GM12801 (cell line): ENCODE data around the gene NFIB.

ENCODE experiments used
- TF ChIP-seq, protein P1 (sequence below): IDR thresholded peaks from one replicate; pipeline ENCODE4 v1.5.1; 2011; ENCODE audit warnings: control low read depth; ENCODE audit not compliant: insufficient read length; ENCODE audit errors: extremely low read depth

NFIB gene

DNA sequence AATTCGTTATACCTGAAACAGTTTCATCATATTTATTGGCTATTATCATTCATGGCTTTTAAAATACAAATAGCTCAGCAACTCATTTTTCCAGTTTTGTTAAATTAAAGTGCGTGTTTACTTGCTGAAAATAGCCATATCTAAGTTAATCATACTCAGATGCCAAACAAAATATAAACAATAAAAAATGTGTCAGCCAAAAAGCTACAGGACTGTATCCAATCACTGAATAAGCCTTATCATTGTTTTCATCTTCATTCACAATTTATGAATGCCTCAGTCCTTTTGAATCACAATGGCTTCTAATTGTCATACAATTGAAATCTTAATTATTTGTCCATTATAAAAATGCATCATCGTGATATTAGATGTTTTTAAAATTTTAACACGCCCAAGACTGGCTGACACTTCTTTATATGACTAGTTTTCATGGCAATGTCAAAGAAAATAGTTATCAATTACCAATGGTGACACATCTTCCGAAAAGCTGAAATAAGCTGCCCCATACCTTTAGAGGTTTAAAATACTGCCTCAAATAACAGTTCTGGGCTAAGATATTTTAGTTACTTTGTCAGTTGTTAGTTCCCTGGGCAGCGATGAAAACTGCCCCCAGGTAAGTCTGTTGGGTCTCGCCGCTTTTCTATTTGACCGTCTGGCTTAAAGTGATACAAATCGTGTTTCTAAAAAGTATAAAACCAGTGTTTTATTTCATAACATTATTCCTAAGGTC is 1.8 kb downstream of the NFIB start:
- TF ChIP-seq, protein P1, sequence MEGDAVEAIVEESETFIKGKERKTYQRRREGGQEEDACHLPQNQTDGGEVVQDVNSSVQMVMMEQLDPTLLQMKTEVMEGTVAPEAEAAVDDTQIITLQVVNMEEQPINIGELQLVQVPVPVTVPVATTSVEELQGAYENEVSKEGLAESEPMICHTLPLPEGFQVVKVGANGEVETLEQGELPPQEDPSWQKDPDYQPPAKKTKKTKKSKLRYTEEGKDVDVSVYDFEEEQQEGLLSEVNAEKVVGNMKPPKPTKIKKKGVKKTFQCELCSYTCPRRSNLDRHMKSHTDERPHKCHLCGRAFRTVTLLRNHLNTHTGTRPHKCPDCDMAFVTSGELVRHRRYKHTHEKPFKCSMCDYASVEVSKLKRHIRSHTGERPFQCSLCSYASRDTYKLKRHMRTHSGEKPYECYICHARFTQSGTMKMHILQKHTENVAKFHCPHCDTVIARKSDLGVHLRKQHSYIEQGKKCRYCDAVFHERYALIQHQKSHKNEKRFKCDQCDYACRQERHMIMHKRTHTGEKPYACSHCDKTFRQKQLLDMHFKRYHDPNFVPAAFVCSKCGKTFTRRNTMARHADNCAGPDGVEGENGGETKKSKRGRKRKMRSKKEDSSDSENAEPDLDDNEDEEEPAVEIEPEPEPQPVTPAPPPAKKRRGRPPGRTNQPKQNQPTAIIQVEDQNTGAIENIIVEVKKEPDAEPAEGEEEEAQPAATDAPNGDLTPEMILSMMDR = no peak

DNA sequence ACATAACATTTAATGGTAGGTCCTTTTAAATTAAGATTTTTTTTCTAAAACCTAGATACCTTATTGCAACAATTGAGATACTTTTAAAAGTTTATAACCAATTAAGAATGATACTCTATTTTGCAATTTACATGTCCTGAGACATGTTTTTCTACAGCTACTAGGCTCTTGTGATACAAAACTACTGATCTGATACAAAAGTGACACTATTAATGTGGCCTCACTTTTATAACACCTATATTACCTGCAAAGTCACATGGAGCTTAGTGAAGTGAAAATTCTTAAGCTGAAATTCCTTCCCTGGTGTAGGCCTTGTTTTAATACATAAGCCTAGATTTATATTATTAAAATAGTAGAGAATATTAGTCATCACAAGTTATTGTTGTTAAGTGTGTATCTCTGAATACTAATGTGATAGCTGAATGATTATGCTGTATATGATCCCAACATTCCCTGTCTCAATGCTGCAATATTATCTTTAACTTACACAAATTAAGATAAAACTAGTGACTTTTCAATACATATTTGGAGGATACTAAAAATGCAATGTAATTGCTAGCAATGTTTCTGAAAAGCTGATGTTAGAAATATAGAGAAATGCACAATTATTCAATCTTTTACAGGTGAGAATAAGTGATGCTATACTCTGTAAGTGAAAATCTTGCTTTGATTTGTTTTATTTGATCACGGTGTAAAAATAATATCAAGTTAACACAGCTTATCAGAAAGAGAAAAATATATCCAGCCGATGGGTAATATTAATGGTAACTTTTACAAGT is 2.6 kb downstream of the NFIB start:
- TF ChIP-seq, protein P1 = no peak

DNA sequence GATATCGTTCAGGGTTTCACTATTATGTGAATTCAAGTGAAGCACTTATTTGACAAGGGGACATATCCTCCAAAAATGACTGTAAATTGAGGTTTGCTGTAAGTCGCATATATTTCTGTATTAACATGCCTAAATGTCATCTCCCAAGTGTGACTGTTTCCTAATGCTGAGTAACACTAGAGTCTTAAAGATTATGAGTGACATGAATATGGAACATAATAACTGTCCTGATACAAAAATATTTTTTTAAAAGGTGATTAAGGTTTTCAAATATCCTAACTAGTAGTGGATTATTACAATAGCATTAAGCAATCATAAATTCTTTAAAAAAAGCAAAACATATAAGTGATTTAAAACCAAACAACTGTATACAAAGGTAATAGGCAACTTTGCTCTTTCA is 3.6 kb downstream of the NFIB start:
- TF ChIP-seq, protein P1 = no peak

DNA sequence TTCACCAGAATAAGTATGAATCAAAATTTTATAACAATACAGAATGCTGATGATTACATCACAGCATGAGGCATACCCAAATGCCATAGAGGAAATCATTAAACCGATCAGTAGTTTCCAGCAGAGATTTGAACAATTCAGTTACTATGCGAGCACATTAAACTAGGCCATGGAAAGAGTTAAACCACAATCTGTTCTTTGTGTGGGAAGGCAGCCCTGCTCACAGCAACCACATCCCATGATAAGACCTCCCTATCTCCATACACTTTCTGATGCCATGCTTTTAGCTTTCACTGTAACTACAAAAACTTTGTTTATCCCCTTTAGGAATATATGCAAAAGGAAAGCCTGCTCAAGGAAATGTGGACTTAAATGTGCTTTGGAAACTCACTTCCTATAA is 4.5 kb downstream of the NFIB start:
- TF ChIP-seq, protein P1 = no peak

DNA sequence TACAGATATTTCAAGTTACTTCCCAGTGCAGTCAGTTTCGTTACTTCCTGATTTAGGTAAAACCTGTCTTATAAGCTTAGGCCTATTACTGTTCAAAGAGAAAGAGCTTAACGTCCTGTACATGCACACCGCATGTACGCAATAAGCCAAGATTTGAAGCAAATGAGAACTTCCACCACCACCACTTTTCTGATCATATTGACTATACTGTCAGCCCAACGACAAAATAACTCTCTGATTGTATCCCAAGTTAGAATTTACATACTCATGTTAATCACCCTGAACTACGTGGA is 5.1 kb downstream of the NFIB start:
- TF ChIP-seq, protein P1 = no peak

DNA sequence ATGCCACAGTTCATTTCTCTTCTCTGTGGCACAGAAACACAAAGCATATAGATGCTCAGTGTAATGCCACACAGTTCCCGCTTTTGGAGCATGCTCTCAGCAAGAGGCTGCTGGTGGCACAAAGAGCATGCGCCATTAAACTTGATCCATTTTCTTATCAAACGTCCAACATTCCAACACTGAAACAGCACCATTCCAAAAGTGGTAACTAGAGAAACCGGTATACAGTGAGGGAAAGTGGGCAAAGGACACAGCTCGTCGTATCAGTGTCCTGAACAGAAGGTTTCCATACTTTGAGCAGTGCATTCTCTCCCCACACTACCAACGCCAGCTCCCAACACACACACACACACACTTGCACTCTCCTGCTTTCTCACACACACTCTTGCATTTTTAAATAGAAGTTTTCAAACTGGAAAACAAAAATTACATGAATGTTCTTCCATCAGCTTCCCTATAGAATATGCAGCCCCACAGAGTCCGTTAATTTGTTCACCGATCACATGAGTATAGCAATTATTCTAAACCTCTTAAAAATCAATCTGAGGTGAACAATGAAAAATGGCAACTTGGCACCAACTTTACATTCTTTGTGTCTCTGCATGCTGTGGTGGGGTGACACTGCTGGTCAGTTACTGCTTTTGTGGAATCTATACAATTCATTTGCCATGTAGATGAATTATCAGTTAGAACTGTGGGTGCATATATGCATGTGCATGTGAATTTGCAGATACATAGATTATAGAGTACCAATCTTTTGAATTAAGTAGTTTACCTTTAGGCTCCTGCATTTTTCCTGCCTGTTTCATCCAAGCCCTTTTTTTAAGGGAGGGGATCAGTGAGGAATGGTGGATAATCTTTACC is 5.7 kb downstream of the NFIB start:
- TF ChIP-seq, protein P1 = no peak
